GM12878 (cell line): Measurements from ENCODE around the gene STK32B. TPM values are rescaled to one million over a fixed set of nuclear protein-coding genes. Genes with fewer than 3 reads are reported as not detected.

Experiments used
- BCL11A ChIP-seq: IDR thresholded peaks from 2 replicates; pipeline ENCODE4 v1.6.1; 2011; ENCODE audit warnings: low read depth, low read length
- ELK1 ChIP-seq: IDR thresholded peaks from 2 replicates; pipeline ENCODE4 v1.6.1; 2012; ENCODE audit warnings: low read depth, low read length, improper control_type of control experiment
- GATAD2B ChIP-seq: fragments of 450-650 bp; conservative IDR thresholded peaks from 2 replicates; pipeline ENCODE4 v1.6.1; 2017; ENCODE audit warnings: low read depth, mild to moderate bottlenecking, moderate library complexity
- LARP7 ChIP-seq: fragments of 450-650 bp; IDR thresholded peaks from 2 replicates; pipeline ENCODE4 v1.6.1; 2017; ENCODE audit warnings: mild to moderate bottlenecking
- MLLT1 ChIP-seq: fragments of 450-650 bp; IDR thresholded peaks from 2 replicates; pipeline ENCODE4 v1.6.1; 2016; ENCODE audit warnings: mild to moderate bottlenecking
- MYC ChIP-seq: IDR thresholded peaks from 2 replicates; pipeline ENCODE4 v1.6.1; 2011; ENCODE audit warnings: mild to moderate bottlenecking, low read length, moderate library complexity, inconsistent platforms; ENCODE audit not compliant: insufficient read depth, insufficient replicate concordance, insufficient read length, severe bottlenecking
- NFYB ChIP-seq: IDR thresholded peaks from 2 replicates; pipeline ENCODE4 v1.6.1; 2011; ENCODE audit warnings: low read depth, mild to moderate bottlenecking, low read length, improper control_type of control experiment, moderate library complexity; ENCODE audit not compliant: insufficient read depth
- NKRF ChIP-seq: fragments of 450-650 bp; conservative IDR thresholded peaks from 2 replicates; pipeline ENCODE4 v1.6.1; 2017; ENCODE audit warnings: mild to moderate bottlenecking, moderate library complexity
- RFX5 ChIP-seq: IDR thresholded peaks from 2 replicates; pipeline ENCODE4 v1.6.1; 2011; ENCODE audit warnings: low read depth, low read length, improper control_type of control experiment
- SMAD5 ChIP-seq: IDR thresholded peaks from 2 replicates; pipeline ENCODE4 v1.6.1; 2016; ENCODE audit warnings: antibody characterized with exemption, low read depth
- ZBTB11 ChIP-seq: fragments of 450-650 bp; formaldehyde crosslinking; IDR thresholded peaks from 2 replicates; pipeline ENCODE4 v1.5.0; 2022; ENCODE audit warnings: mild to moderate bottlenecking, missing genetic modification characterization
- ZBTB40 ChIP-seq: fragments of 450-650 bp; IDR thresholded peaks from 2 replicates; pipeline ENCODE4 v1.6.1; 2016; ENCODE audit warnings: mild to moderate bottlenecking, moderate library complexity, borderline replicate concordance
- polyA plus RNA-seq, 11 experiments: library from polyadenylated mRNA; depleted of rRNA in 4 of 11; unstranded in 6 of 11; stranded (reverse) in 5 of 11; fragments of >200 nt; fragmentation: Nextera tagmentation in 4 of 11; fragmentation: Illumina TruSeq in 1 of 11; extraction: Ambion mirVana in 4 of 11; extraction: Trizol in 1 of 11; gene quantifications; 1 replicate in 1 of 11; 2 replicates in 10 of 11; pipeline versions ENCODE4 v1.2.1 to v1.2.3, GENCODE V29; 2011 to 2016; ENCODE audit warnings: inconsistent platforms in 2 of 11, missing spikeins in 2 of 11, low read depth in 1 of 11
- total RNA-seq, 4 experiments: library from RNA; depleted of rRNA in 3 of 4; stranded (reverse); fragments of >200 nt in 3 of 4; fragmentation: Illumina TruSeq in 1 of 4; extraction: Trizol in 1 of 4; gene quantifications; 2 replicates each; pipeline versions ENCODE4 v1.2.1 to v1.2.3, GENCODE V29; 2013 to 2021

STK32B gene
- total and polyA plus RNA-seq, 10 of the 15 experiments (the other 5 are each of a cell fraction or from before 2014, with no cell fraction given) = 0.04 to 0.12 (median 0.08) TPM; not detected in 7

- TF ChIP-seq ZBTB40 (no peak), MLLT1 (no peak), NKRF (no peak), BCL11A (no peak), RFX5 (no peak), MYC (no peak), ELK1 (no peak), GATAD2B (no peak), SMAD5 (no peak), ZBTB11 (CRISPR knock-in tag) (no peak), LARP7 (no peak), NFYB (no peak)
These were observed 271.0 kb downstream of the STK32B start (continued) for GRCh38 chr4:5322321-5322720.
